Anterior cingulate cortex (tissue), 58 donors: ENCODE results near the gene SYNPO.
A peak's percentile ranks its signal among the peaks of the same experiment; 100 is the strongest.

Source experiments
- DNase-seq, 58 donors: peaks; one replicate each; lab custom pipeline; 2025; lab: John Stamatoyannopoulos, UW

SYNPO gene

DNA sequence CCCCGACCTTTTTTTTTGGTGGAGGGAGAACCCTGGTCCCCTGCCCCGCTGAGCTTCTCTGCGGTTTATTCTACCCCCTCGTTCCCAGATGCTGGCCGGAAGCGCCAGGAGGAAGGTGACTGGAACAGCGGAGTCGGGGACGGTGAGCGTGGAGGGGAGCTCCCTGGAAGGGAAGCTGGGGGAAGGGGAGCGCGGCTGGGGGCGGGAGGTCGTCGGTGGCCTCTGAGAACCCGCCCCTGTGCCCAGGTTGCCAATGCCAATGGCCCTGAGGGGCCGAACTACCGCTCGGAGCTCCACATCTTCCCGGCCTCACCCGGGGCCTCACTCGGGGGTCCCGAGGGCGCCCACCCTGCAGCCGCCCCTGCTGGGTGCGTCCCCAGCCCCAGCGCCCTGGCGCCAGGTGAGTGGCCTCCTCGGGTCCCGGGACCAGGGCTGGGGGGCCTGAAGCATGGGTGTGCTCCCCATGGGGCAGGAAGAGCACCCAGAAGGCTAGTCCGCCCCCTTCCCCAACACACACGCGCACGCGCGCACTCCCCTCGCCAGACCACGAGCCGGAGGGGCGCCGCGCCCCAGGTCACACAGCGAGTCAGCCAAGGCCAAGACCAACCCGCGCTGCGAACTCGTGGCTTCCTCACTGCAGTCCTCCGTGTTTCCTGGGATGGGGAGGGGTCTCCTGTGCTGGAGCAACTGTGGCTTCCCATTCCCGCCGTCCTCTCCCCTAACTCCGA lies 31.2 kb downstream of the SYNPO start:
- no peak for DNase-seq

DNA sequence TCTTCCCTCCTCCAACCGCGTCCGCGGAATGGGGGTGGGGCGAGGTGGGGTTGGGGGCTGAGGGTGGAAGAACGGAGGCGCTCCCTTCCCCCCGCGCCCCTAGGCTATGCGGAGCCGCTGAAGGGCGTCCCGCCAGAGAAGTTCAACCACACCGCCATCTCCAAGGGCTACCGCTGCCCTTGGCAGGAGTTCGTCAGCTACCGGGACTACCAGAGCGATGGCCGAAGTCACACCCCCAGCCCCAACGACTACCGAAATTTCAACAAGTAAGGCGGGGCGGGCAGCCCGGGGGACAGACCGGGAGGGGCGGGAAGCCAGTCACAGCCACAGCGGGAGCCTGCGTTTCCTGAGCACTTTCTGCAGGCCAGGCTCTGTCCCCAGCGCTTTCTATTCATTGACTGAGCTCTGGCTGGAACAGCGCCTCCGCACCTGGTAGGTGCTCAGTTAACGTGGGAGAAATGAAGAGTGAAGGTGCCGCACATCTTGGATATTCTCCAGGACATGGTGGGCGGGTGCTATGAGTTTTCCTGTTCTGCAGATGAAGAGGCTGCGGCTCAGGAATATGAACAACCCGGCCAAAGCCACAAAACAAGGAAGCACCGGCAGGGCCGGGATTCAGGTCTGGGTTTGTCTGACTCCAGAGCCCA lies 31.9 kb downstream of the SYNPO start:
- DNase-seq: peak in 4 of 58 donors; percentile 13 to 42 (median 29)

DNA sequence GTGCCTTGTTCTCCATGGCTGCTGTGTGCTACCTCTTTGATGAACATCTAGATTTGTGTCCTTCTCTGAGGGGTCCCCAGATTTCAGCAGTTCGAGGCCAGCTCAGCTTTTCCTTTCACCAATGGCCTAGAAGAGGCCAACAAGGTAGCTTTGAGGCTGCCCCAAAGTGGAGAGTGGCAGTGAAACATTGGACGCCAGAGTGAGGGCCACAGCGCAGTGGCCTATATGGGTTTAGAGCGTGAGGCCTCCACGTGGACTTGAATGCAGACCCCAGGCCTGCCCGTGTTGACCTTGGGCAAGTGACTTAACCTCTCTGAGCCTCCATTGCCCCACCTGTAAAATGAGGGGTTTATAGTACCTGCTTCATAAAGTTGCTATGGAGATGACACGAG lies 32.4 kb downstream of the SYNPO start:
- no peak for DNase-seq

DNA sequence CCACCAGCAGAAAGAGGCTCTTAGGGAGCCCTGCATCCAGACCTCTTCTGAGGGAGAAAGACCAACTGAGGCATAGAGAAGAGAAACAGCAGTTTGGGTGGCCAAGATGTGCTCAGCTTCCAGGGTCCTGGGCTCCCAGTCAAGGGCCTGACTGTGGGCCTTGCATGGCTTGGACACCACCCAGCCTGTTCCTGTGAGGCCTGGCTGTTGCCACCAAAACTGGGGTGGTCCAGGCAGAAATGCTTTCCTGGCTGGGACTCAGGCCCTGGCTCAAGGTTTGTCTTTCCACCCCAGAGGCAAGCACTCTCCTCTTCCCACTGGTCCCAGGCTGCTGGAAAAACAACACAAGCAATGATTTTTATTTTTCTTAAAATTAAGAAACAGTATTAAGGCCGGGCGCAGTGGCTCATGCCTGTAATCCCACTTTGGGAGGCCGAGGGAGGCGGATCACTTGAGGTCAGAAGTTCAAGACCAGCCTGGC lies 33.9 kb downstream of the SYNPO start:
- DNase-seq: peak in 14 of 58 donors; percentile 24 to 69 (median 37)

DNA sequence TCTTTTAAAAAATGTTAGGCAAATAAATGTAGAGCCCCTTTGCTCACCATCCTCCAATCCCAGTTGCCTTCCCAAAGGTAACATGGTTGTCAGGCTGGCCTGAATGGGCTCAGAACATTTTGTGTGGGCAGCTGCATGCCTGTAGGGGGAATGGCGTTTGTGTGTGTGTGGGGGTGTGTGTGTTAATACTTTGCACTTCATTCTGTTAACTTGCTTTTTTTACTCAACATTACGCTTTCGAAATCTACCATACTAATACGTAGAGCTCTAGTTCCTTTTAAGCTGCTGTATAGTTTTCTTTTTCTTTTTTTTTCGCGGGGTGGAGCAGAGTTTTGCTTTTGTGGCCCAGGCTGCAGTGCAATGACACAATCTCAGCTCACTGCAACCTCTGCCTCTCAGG lies 34.6 kb downstream of the SYNPO start:
- no peak for DNase-seq

DNA sequence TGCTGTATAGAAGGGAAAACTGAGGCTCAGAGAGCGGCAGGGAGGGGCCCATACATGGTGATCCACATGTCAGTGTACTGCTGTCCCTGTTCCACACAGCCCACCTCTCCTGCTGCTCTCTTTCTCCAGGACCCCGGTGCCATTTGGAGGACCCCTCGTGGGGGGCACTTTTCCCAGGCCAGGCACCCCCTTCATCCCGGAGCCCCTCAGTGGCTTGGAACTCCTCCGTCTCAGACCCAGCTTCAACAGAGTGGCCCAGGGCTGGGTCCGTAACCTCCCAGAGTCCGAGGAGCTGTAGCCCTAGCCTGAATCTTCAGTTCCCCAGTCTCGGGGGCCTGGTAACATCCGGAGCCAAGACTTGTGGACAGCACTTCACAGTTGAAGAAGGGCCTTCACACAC lies 36.1 kb downstream of the SYNPO start:
- no peak for DNase-seq

DNA sequence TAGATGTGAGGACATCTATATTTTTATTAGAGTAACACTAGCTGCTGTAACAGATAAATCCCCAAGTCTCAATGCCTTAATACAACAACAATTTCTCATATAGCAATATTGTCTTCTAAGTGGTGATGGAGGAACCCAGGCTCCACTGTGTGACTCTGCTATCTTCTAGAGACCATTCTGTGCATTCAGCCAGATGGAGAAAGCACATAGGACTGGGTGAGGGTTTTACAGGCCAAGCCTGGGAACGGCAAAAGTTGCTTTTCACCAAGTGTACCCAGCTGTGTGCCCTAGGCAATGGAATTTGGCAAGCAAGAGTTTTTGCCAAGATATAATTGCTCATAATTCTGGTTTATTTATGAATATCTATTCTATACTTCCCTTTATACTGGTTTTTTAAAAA lies 48.7 kb downstream of the SYNPO start:
- no peak for DNase-seq

DNA sequence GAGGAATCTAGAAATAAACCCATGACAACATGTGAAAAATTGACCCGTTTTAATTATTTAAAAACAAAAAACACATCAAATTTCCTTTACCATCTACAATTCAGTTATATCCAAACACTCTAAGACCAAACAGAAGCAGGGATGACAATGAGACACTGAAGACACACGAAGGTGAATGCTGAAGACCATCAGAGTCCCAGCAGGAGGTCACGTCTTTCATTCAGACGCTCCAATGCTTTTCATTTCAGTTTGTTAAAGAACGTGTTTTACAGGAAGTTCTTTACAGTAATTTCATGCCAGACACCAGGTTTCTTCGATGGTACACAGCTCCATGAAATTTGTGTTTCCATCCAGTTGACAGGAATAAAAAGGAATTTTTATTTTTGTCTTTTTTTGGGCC lies 50.3 kb downstream of the SYNPO start:
- DNase-seq: no peak

DNA sequence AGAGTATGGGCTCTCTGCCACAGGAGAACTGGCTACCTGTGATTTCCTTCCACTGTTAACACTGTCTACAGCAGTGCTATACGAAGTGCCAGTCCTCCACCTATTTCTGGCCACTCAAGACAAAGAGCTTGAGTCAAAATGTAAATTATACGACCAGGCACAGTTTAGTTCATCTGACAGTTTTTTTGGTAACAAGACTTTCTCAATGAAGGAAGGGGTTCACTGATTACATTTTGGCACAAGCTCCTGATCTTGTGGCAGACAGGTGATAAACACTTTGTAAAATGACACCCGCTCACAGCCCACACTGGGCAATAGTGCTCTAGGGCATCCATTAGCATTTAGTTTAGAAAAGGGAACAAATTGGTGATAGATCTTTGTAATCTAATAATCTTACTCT lies 51.8 kb downstream of the SYNPO start:
- DNase-seq: no peak

DNA sequence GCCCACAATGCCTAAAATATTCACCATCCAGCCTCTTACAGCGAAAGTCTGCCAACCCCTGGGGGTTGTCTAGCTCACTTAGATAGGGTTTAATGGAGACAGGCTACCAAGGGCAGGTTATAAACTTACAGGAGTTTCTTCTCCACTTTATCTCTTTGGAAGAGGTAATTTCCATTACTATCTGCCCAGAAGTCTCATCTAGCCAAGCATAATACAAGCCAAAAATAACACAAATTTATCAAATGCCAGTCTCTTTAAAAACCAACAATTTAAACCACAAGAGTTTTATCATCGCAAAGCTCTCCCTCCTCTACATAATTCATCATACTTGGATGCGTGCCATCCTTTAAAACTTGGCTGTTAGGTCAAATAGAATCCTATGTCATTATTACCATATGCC lies 54.2 kb downstream of the SYNPO start:
- DNase-seq: no peak

DNA sequence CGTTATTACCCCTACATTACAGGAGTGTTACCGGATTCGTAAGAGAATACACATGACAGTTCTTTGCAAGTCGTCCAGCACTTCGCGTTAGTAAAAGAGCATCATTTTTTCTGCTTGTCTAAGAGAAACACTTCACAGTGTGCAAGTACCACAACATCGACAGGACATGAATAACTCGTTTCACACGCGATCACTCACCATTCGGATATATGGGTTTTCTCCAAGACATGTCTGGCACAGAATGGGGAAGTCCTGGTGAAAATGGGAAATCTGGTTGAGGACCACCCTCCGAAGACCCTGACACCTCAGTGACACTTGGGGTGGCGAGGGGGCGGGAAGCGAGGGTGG lies 59.8 kb downstream of the SYNPO start:
- no peak for DNase-seq

DNA sequence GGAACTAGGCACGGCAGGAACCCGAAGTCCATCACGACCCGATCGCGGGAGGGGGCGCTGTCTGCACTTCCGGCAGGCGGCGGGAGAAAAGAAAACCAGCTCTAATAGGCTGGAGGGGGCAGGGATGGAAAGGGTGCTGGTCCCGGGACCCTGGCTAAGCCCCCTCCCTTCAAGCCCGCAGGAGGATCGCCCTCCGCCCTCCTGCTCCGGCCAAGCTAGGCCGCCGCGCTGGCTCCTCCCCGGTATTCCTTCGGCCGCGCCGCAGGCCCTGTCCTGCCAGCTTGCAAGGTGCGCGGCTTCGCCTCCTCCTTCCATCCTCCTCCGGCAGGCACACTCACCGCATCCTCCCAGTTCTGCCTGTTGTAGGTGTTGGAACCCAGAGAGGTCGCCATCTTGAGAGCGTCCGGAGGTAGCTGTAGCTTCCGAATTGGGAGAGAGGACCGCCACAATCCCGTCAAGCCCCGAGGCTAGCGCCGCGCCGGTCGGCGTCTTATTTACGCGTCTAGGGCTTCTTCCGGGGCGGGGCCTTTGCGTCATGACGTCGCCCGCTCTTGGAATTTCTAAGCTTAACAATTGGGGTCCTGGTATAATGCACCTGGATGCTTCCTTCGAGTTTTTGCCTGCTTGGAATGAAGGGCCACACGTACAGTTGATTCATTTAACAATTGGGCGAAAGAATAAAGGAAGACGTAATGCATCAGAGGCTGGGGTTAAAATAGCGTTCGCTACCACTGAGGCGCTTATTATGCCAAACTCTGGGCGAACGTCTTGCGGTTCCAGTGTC lies 60.3 kb downstream of the SYNPO start, which contains the start of gene RBM22:
Gene RBM22 (minus strand): TSS at position 469 of the 784 bp plus-strand sequence. CDS start 77 bp downstream, at position 392.
- peak; percentile 59 to 96 (median 89) for DNase-seq

DNA sequence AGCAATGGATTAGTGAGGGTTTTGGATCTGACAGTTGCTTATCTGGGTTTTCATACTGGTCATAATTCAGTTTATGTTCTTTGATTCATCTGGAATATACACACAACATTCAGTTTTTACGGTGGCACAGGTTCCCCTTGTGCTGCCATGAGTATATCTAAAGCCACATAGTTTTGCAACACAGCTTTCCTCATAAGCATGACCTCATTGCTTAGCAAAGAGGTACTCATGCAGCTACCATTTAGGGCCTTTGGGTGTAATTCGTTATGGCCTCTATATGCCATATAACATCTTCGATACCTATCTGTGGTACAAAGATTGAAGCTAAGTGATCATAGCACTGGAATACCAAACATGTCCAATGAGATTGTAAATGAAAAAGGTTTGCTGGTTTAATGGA lies 63.3 kb downstream of the SYNPO start:
- DNase-seq: no peak

DNA sequence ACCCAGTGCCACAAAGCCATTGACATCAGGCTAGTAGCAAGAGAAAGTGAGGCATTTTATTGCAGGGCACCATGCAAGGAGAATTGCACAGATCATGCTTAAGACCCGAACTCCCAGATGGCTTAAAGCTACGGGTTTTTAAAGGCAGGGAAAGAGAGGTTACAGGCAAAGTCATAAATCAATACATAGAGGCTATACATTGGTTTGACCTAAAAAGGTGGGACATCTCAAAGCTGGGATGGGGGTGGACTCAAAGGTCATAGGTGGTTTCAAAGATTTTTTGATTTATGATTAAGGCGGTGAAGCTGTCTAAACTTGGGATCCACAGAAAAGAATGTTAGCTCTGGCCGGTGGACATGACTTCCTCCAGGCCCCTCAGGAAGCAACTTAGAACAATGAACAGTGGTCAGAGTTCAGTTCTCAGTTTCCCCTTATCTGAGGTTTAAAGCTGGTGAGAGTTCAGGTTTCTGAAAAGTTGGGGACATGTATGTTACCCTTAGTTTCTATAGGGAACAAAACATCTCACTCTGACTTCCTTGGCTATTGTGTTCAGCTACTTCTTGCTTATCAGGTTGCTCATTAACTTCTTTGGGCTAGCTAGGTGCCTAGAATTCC lies 66.4 kb downstream of the SYNPO start:
- DNase-seq: no peak
